SKM-1 treated with dmso at 0.1 percent for 144 hours (cell line): Measurements from ENCODE around the gene ACP1.
"Not testable (repeated sequence)": the region's sequence is repeated elsewhere in the genome, so short reads cannot be mapped to it uniquely, and the experiment has no call there.

Experiments
- DNase-seq: peaks from one replicate; lab custom pipeline; 2025; ENCODE audit not compliant: unreplicated experiment; lab: John Stamatoyannopoulos, UW

The ACP1 gene

DNA sequence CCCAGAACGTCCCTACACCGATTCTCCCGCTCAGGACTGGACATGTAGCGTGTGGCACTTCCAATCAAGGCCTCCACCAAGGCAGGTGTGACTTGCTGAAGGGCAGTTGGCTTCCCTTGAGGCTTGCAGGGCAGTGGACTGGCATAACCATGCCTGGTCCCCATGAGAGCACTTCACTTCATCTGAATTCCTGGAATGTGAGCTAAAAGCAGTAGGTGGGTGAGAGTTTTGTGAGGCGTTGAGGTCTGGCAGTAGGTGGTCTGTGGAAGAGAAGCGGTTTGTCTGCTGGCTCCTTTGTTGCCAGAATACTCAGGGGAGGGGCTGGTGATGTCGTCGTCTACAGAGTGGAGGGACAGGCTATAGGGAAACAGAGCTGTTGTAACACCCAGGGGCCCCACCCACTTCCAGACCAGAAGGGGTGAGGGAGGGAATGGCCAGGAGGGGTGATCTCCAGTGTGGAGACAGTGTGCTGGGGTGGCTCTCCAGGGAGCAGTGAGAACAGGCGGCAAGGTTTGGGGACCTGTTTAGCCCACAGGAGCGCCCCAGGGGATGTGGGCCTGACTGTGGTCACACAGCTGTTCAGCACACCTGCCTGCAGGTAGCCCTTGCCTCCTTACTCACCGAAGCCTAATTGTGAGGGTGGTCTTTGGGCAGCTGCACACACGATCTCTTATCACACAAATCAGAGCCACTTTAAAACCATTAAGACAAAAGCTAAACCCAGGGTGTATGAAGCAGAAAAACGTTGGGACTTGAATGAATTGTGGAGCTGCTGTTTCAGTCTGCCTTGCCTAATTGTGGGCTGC, 44.6 kb downstream of the ACP1 start:
- DNase-seq = no peak

GRCh38 chr2:309954-310510, 45.3 kb downstream of the ACP1 start:
- no peak for DNase-seq

- no peak for DNase-seq
Measured at GRCh38 chr2:310994-311393, 46.2 kb downstream of the ACP1 start.

- no peak for DNase-seq
Measured at GRCh38 chr2:313991-314390, 49.2 kb downstream of the ACP1 start.

DNA sequence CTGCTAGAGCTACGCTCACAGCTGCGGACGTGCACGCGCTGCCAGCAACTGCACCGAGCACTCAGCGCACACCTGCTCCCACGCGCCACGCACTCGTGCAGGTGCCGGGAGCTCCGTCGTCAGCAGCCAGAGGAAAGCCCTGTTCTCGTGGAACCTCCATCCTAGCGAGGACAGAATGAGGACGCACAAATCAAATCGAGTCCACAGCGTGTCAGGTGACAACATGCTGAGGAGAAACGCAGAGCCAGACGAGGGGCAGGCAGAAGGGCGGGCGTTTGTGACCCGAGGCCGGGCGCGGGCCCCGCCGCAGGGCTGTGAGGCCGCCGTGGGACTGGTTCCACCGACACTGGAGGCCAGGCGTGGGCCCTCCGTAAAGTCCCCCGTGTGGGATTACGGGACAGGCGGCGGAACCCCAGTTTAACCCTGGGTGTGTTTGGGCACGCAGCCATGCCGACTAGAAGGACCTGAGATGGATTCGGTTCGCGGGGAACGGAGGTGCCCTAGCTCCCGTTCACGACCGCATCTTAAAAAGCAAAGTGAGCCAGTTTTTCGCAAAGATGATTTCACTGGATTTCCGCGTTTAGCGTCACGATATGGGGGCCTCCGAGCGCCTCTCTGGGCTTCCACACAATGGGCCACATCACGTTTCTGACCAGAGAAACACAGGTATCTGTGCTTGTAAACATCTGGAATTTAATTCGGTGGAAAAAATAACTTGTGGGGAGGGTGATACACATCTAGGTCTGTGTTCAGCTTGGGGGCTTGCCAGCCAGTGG, 50.0 kb downstream of the ACP1 start:
- no peak for DNase-seq

DNA sequence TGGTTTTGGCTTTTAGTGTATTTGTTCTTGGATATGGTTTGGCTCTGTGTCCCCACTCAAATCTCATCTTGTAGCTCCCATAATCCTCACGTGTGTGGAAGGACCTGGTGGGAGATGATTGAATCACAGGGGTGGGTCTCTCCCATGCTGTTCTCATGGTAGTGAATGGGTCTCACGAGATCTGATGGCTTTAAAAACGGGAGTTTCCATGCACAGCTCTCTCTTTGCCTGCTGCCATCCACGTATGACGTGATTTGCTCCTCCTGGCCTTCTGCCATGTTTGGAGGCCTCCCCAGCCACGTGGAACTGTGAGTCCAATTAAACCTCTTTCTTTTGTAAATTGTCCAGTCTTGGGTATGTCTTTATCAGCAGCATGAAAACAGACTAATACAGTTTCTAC, 51.2 kb downstream of the ACP1 start:
- DNase-seq = not testable (repeated sequence)

- DNase-seq = no peak
Measured at GRCh38 chr2:316381-316780, 51.6 kb downstream of the ACP1 start.

DNA sequence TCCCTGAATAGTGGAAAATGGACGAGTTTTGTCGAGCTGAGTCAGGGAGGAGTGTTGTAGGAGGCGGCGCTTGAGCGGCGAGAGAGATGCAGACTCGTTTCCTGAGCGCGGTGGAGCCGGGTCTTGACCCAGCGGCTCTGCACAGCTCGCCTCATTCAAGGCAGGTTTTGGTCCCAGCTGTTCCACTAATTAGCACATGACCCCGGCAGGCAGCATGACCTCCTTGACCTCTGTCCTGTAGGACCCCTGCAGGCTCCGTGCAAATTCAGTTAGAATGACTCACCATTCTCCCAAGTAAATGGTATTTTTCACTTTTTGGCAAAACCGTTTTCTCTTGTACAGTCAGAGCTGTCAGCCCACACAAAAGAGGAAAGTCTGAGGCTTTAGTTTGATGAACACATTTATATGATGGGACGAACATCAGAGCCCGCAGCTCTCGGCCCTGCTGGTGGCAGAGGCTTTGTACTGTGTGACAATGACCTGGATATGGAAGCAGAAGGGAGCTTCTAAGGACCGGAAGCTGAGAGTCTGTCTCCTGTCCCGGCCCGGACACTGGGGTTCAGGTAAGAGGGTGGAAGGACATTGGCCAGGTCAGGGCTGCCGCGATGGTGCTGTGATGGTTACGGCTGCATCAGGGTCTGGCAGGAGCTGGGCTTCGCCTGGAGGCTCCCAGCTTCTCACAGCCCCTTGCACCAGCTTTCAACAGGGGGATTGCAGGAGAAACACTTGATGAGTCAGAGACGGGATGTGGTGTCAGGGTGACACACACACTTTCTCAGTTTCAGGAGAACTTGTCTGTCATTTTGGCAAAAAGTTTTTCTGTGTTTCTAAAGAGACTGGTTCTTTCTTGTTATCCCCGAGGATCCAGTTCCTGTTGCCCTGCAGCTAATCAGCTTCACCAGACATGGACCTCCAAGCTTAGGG, 53.0 kb downstream of the ACP1 start:
- no peak for DNase-seq

DNA sequence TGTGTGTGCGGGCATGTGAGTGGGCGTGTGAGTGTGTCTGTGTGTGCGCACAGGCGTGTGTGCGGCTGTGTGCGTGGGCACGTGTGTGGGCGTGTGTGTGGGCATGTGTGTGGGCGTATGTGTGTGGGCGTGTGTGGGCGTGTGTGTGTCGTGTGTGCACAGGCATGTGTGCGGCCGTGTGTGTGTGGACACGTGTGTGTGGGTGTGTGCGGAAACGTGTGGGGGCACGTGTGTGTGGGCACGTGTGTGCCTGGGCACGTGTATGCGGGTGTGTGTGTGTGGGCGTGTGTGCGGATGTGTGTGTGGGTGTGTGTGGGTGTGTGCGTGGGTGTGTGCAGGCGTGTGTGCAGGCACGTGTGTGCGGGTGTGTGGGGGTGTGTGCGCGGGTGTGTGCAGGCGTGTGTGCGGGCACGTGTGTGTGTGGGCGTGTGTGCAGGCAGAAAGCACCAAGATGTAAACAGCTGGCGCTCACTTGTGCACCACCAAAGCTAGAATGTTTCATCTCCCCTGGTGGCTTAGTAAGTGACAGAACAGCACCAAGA, 54.4 kb downstream of the ACP1 start:
- no peak for DNase-seq

GRCh38 chr2:320561-320960, 55.8 kb downstream of the ACP1 start:
- DNase-seq = no peak

GRCh38 chr2:322326-322725, 57.6 kb downstream of the ACP1 start:
- DNase-seq = no peak

DNA sequence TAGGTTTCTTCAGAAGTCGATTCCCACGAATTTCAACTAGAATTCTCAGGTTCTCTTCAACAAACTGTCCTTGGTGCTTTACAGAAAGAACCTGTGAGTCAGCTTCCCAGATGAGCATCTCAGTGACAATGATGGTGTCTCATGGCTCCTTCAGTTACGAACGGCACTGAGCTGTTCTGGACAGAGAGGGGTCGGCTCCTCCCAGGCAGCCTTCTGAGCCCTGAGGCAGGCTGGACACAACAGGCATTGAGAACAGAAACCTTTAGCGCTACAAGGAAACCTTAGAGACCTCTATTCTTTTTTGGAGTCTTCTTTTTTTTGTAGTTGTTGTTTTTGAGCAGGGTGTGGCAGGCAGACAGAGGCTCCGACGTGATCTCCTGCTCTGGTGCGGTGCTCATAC, 58.3 kb downstream of the ACP1 start:
- DNase-seq = no peak
